Measurements from ENCODE around the gene KLHL12.

Gene KLHL12

DNA sequence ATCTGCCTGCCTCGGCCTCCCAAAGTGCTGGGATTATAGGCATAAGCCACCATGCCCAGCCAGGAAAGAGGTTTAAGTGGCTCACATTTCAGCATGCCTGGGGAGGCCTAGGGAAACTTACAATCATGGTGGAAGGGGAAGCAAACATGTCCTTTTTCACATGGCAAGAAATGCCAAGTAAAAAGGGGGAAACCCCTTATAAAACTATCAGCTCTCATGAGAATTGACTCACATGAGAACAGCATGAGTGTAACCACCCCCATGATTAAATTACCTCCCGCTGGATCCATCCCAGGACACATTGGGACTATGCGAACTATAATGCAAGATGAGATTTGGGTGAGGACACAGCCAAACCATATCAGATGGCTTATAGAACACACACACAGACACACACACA, 8.8 kb upstream of the KLHL12 start:
- Histone ChIP-seq H3K79me2 (ENCODE audit: insufficient read depth, low read length) (no peaks in the 10 kb centered on the region), H3K9ac (ENCODE audit: low read length) (no peak overlapping the region), H3K9me2 (ENCODE audit: low read depth, low read length) (no peaks in the 10 kb centered on the region), H3K4me3 (ENCODE audit: low read depth, low read length, poor library complexity, severe bottlenecking) (no peak overlapping the region), H3F3A (ENCODE audit: insufficient read depth, low read length) (no peaks in the 10 kb centered on the region), H2AFZ (ENCODE audit: low read length) (no peak overlapping the region), H3K36me3 (ENCODE audit: insufficient read depth, low read length) (peaks cover 14% of the 10 kb centered on the region), H4K20me1 (ENCODE audit: insufficient read depth, low read length) (no peaks in the 10 kb centered on the region), H3K4me2 (ENCODE audit: low read length) (no peak overlapping the region), H3K27ac (ENCODE audit: low read depth, low read length, poor library complexity, severe bottlenecking) (no peak overlapping the region), H3K27me3 (ENCODE audit: insufficient read depth, low read length) (no peaks in the 10 kb centered on the region), H3K4me1 (ENCODE audit: insufficient read depth, low read length, severe bottlenecking) (no peaks in the 10 kb centered on the region), H3K9me3 (ENCODE audit: low read length) (no peaks in the 10 kb centered on the region)
- TF ChIP-seq, protein P1, sequence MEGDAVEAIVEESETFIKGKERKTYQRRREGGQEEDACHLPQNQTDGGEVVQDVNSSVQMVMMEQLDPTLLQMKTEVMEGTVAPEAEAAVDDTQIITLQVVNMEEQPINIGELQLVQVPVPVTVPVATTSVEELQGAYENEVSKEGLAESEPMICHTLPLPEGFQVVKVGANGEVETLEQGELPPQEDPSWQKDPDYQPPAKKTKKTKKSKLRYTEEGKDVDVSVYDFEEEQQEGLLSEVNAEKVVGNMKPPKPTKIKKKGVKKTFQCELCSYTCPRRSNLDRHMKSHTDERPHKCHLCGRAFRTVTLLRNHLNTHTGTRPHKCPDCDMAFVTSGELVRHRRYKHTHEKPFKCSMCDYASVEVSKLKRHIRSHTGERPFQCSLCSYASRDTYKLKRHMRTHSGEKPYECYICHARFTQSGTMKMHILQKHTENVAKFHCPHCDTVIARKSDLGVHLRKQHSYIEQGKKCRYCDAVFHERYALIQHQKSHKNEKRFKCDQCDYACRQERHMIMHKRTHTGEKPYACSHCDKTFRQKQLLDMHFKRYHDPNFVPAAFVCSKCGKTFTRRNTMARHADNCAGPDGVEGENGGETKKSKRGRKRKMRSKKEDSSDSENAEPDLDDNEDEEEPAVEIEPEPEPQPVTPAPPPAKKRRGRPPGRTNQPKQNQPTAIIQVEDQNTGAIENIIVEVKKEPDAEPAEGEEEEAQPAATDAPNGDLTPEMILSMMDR (IDR thresholded peaks at IDR 0.05; ENCODE audit: low read length), result no peak
- TF ChIP-seq EZH2 (IDR thresholded peaks at IDR 0.05; ENCODE audit: borderline replicate concordance, low read length), result no peak

DNA sequence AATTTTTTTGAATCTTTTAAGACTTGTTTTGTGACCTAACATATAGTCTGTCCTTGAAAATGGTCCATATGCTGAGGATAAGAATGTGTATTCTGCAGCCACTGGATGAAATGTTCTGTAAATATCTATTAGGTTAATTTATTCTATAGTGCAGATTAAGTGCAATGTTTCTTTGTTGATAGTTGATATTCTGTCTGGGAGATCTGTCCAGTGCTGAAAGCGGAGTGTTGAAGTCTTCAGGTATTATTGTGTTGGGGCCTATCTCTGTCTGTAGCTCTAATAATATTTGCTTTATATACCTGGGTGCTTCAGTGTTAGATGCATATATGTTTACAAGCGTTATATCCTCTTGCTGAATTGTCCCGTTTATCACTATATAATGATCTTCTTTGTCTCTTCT, 7.7 kb upstream of the KLHL12 start:
- Histone ChIP-seq H3K4me2 (ENCODE audit: low read length) (no peak overlapping the region), H3K27ac (ENCODE audit: low read depth, low read length, poor library complexity, severe bottlenecking) (no peak overlapping the region), H3F3A (ENCODE audit: insufficient read depth, low read length) (no peaks in the 10 kb centered on the region), H2AFZ (ENCODE audit: low read length) (no peak overlapping the region), H3K9me3 (ENCODE audit: low read length) (no peaks in the 10 kb centered on the region), H3K9me2 (ENCODE audit: low read depth, low read length) (no peaks in the 10 kb centered on the region), H3K27me3 (ENCODE audit: insufficient read depth, low read length) (no peaks in the 10 kb centered on the region), H4K20me1 (ENCODE audit: insufficient read depth, low read length) (no peaks in the 10 kb centered on the region), H3K4me3 (ENCODE audit: low read depth, low read length, poor library complexity, severe bottlenecking) (no peak overlapping the region), H3K4me1 (ENCODE audit: insufficient read depth, low read length, severe bottlenecking) (no peaks in the 10 kb centered on the region), H3K79me2 (ENCODE audit: insufficient read depth, low read length) (no peaks in the 10 kb centered on the region), H3K9ac (ENCODE audit: low read length) (no peak overlapping the region), H3K36me3 (ENCODE audit: insufficient read depth, low read length) (0 out of 2 replicates have a peak, but pooled peaks cover 7% of the 10 kb centered on the region)
- TF ChIP-seq, protein P1 (IDR thresholded peaks at IDR 0.05; ENCODE audit: low read length), result no peak
- no peak for TF ChIP-seq EZH2 (IDR thresholded peaks at IDR 0.05; ENCODE audit: borderline replicate concordance, low read length)

DNA sequence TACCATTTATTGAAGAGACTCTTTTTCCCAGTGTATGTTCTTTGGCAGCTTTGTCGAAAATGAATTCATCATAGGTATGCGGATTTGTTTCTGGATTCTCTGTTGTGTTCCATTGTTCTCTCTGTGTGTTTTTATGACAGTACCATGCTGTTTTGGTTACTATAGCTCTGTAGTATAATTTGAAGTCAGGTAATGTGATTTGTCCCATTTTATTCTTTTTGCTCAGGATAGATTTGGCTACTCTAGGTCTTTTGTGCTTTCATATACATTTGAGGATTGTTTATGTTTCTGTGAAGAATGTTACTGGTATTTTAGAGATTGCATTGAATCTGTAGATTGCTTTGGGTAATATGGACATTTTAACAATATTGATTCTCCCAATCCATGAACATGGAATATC, 5.4 kb upstream of the KLHL12 start:
- no peak for TF ChIP-seq EZH2 (IDR thresholded peaks at IDR 0.05; ENCODE audit: borderline replicate concordance, low read length)
- TF ChIP-seq, protein P1 (IDR thresholded peaks at IDR 0.05; ENCODE audit: low read length), result no peak
- no peaks in the 10 kb centered on the region for H3K9me3 ChIP-seq (ENCODE audit: low read length)
- no peaks in the 10 kb centered on the region for H3K79me2 ChIP-seq (ENCODE audit: insufficient read depth, low read length)
- no peak overlapping the region for H3K4me3 ChIP-seq (ENCODE audit: low read depth, low read length, poor library complexity, severe bottlenecking)
- no peaks in the 10 kb centered on the region for H3K9me2 ChIP-seq (ENCODE audit: low read depth, low read length)
- H3K9ac ChIP-seq (ENCODE audit: low read length), result no peak overlapping the region
- H3K36me3 ChIP-seq (ENCODE audit: insufficient read depth, low read length), result no peaks in the 10 kb centered on the region
- H3K27ac ChIP-seq (ENCODE audit: low read depth, low read length, poor library complexity, severe bottlenecking), result no peak overlapping the region
- peaks cover 2% of the 10 kb centered on the region for H3K4me1 ChIP-seq (ENCODE audit: insufficient read depth, low read length, severe bottlenecking)
- no peaks in the 10 kb centered on the region for H3F3A ChIP-seq (ENCODE audit: insufficient read depth, low read length)
- no peak overlapping the region for H2AFZ ChIP-seq (ENCODE audit: low read length)
- H3K27me3 ChIP-seq (ENCODE audit: insufficient read depth, low read length), result no peaks in the 10 kb centered on the region
- no peak overlapping the region for H3K4me2 ChIP-seq (ENCODE audit: low read length)
- H4K20me1 ChIP-seq (ENCODE audit: insufficient read depth, low read length), result no peaks in the 10 kb centered on the region

Measured in OCI-LY1 (cell line).